CD4-positive, alpha-beta T cell treated with Interleukin-15 for 1 hour (primary cell): Measurements from ENCODE around the gene MTFP1.
A peak's percentile ranks its signal among the peaks of the same experiment; 100 is the strongest.
"Not testable (repeated sequence)": the region's sequence is repeated elsewhere in the genome, so short reads cannot be mapped to it uniquely, and the experiment has no call there.

ENCODE experiments used
- DNase-seq: peaks from one replicate; pipeline ENCODE4 v3.0.0-alpha.2; 2020

MTFP1 gene

GRCh38 chr22:30426388-30427353 lies 1.1 kb downstream of the MTFP1 start:
- DNase-seq = peak; percentile 88

DNA sequence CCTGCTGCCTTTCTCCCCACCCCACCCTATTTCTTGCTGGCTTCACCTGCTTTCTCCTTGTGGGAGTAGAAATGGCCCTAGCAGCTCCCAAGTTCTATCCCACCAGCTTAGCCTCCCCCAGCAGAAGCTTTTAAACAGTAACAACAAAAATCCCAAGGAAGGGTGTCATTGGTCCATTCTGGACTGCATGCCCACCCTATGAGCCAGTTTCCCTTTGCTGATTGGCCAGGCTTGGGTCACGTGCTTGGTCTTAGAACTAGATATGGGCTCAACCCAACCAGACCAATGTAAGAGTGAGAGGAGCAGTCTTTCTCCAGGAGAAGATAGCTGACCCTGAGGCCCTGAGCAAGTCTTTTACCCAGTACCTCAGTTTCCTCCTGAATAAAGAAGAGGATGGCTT lies 2.3 kb downstream of the MTFP1 start:
- DNase-seq = no peak

DNA sequence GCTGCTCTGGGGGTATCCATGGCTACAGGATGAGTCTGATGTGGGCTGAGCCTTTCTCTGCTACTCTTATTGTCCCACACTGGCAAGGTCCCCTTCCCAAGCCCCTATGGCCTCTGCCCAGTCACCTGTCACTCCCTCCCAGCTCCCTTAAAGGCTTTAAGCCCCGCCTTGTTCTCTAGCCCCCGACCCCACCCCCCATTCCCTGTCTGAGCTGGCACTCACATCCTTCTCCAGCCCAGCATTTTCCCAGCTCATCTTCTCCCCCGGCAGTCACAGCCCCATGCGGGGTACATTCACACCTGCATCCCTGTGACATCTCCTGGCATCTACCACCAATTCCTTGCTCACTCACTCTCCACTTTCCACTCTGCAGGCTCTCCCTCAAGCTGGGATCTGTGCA lies 4.3 kb downstream of the MTFP1 start:
- no peak for DNase-seq

GRCh38 chr22:30430933-30431332 lies 5.4 kb downstream of the MTFP1 start:
- no peak for DNase-seq

DNA sequence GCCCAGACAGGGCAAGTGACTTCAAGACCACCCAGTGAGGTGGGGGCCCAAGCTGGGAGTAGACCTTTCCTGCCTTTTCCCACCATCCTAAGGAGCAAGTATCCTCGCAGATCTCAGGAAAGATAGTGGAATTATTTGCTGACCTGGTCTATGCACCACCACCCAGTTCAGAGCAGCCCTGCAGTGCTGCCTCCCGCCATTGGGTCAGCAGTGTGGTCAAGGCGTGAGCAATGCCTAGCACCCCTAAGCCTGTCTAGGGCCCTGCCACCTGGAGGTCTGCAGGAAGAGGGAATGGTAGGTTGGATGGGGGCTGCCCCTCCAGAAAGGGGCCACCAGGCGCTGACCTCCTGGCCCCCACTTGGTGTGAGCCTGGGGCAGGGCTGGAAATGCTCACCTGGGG lies 6.5 kb downstream of the MTFP1 start:
- DNase-seq = no peak

- DNase-seq = no peak
Measured at GRCh38 chr22:30432520-30432919, 7.0 kb downstream of the MTFP1 start.

GRCh38 chr22:30433227-30433626 lies 7.7 kb downstream of the MTFP1 start:
- no peak for DNase-seq

GRCh38 chr22:30433773-30434172 lies 8.2 kb downstream of the MTFP1 start:
- no peak for DNase-seq

GRCh38 chr22:30434843-30435242 lies 9.3 kb downstream of the MTFP1 start:
- no peak for DNase-seq

- peak; percentile 97 for DNase-seq
Measured at GRCh38 chr22:30435674-30436126, 10.1 kb downstream of the MTFP1 start.

- DNase-seq = no peak
Measured at GRCh38 chr22:30436196-30436595, 10.6 kb downstream of the MTFP1 start.

GRCh38 chr22:30438559-30438958 lies 13.0 kb downstream of the MTFP1 start:
- no peak for DNase-seq

- DNase-seq = no peak
Measured at GRCh38 chr22:30439226-30439625, 13.7 kb downstream of the MTFP1 start.

- no peak for DNase-seq
Measured at GRCh38 chr22:30439836-30440235, 14.3 kb downstream of the MTFP1 start.

DNA sequence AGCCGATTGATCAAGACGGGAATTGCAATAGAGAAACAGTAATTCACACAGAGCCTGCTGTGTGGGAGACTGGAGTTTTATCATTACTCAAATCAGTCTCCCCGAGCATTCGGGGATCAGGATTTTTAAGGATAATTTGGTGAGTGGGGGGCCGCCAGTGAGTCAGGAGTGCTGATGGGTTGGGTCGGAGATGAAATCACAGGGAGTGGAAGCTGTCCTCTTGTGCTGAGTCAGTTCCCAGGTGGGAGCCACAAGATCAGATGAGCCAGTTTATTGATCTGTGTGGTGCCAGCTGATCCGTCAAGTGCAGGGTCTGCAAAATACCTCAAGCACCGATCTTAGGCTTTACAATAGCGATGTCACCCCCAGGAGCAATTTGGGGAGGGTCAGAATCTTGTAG lies 15.5 kb downstream of the MTFP1 start:
- no peak for DNase-seq

DNA sequence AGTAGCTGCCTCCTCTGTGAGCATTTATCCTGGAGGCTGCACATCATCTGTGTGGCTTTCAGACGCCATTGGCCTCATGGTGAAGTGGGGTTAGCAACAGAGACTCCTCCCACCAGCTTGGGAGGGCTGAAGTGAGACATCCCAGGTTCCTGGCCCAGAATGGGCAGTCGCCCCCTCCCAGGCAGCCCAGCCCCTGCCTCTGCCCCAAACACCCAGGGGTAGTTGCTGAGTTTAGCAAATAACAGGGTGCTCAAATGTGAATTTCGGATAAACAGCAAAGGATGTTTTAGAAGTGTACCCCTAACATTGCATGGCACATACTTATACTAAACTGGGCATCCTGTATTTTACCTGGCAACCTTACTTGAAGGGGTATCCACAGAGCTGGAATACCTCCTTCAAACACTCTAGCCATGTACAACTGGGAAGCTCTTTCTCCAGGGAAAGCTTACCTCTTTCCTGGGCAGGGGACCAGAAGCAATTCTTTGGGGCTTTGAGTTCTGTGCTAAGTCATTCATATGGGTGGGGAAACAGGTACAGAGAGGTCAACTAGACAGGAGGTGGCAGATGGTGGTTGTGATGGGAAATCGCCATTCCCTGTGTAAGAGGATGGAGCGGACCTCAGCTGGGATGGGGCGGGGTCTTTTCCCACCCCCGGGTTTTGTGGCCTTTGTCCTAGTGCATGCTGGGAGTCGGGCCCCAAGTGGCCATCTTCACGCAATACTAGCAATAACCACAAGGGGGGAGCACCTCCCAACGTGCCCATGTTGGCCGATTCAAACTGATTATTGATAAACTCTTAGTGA lies 19.3 kb downstream of the MTFP1 start:
- DNase-seq = peak; percentile 48

DNA sequence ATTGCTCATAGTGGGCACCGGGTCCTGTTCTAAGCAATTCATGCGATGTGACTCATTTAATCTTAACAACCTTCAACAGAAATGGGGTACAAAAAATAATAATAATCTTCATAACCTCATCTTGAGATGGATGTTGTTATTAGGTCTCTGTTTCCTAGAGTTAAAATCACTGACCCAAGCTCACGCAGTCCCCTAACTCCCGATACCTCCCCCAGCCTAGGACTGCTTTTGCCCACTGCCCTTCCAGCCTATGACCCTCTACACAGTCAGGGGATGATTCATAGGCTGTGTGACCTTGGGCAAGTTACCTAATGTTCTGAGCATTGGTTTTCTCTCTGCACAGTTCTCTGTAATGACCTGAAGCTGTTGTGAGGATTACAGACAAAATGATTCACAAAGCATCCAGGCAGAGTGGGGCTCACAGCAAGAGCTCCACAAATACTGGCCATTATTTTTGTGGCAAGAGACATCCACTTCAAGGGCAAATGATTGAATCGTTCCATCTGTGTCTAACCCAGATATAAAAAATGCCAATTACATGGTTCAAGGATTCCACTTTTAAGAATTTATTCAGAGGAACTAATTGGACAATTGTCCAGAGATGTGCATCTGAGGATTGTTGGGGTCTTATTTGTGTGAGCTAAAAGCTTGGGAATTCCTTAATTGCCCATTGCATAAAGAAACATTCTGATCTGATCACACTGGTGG lies 20.0 kb downstream of the MTFP1 start:
- no peak for DNase-seq

- no peak for DNase-seq
Measured at GRCh38 chr22:30447656-30448055, 22.1 kb downstream of the MTFP1 start.

- not testable (repeated sequence) for DNase-seq
Measured at GRCh38 chr22:30451488-30451887, 25.9 kb downstream of the MTFP1 start.

DNA sequence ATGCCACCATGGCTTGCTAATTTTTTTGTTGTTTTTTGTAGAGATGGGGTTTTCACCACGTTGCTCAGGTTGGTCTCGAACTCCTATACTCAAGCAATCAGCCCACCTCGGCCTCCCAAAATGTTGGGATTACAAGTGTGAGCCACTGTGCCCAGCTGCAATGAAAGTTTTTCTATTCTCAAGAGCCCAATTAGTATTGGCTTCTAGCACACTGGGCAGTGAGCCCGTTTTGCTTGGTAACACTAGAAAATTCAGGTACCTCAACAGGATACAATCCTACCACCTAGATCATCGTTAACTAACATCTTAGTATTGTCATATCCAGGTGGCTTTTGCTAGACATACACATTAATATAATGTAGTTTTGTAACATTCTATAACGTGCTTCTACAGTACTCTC lies 27.3 kb downstream of the MTFP1 start:
- DNase-seq = no peak

- no peak for DNase-seq
Measured at GRCh38 chr22:30453731-30454510, 28.4 kb downstream of the MTFP1 start.
